CD4-positive, CD25-positive, alpha-beta regulatory T cell (primary cell): ENCODE measurements around the gene AXDND1. TPM values are rescaled to one million over a fixed set of nuclear protein-coding genes. Genes with fewer than 3 reads are reported as not detected.
A peak's percentile ranks its signal among the peaks of the same experiment; 100 is the strongest.

Experiments
- ATAC-seq, 2 donors: fragments of 150-1000 bp; cut with Tn5 transposase; one replicate each; pipeline ENCODE4 v1.10.0; 2021; ENCODE audit warnings: low read depth in 2 of 2, moderate number of reproducible peaks in 2 of 2, moderate library complexity in 1 of 2
- DNase-seq, 3 donors: peaks; one replicate each; pipeline versions ENCODE4 v3.0.0 to v3.0.0-alpha.2; 2012 to 2022; ENCODE audit warnings: mixed read lengths in 1 of 3
- H3K27ac ChIP-seq: one replicate; pipeline ENCODE4 v1.7.0; 2013; ENCODE audit warnings: mild to moderate bottlenecking, low read length; ENCODE audit not compliant: insufficient read depth, poor library complexity, severe bottlenecking
- H3K27me3 ChIP-seq: one replicate; pipeline ENCODE4 v1.7.0; 2013; ENCODE audit warnings: low read length; ENCODE audit not compliant: control insufficient read depth, insufficient read depth
- H3K36me3 ChIP-seq: one replicate; pipeline ENCODE4 v1.7.0; 2013; ENCODE audit warnings: mild to moderate bottlenecking, low read length, moderate library complexity; ENCODE audit not compliant: control insufficient read depth, insufficient read depth
- H3K4me1 ChIP-seq: 2 replicates; pipeline ENCODE4 v1.7.0; 2013; ENCODE audit warnings: mild to moderate bottlenecking, low read length; ENCODE audit not compliant: insufficient read depth, control insufficient read depth, poor library complexity, severe bottlenecking
- H3K4me3 ChIP-seq: one replicate; pipeline ENCODE4 v1.7.0; 2013; ENCODE audit warnings: low read depth, mild to moderate bottlenecking, low read length, moderate library complexity
- H3K9me3 ChIP-seq, 2 experiments: 1 replicate in 1 of 2; 2 replicates in 1 of 2; pipeline ENCODE4 v1.7.0; 2013; ENCODE audit warnings: low read length in 2 of 2, mild to moderate bottlenecking in 1 of 2, moderate library complexity in 1 of 2; ENCODE audit not compliant: control insufficient read depth in 2 of 2
- H3K27ac Mint-ChIP-seq, 3 donors: one replicate each; pipeline ENCODE4 v1.8.0; 2020 to 2022; ENCODE audit warnings: mild to moderate bottlenecking in 3 of 3, mixed read lengths in 3 of 3, moderate library complexity in 2 of 3
- H3K27me3 Mint-ChIP-seq: one replicate; pipeline ENCODE4 v1.8.0; 2022; ENCODE audit warnings: mild to moderate bottlenecking, mixed read lengths
- H3K36me3 Mint-ChIP-seq: one replicate; pipeline ENCODE4 v1.8.0; 2020; ENCODE audit warnings: mixed read lengths
- H3K4me1 Mint-ChIP-seq, 4 donors: one replicate each; pipeline ENCODE4 v1.8.0; 2020 to 2022; ENCODE audit warnings: mixed read lengths in 4 of 4, mild to moderate bottlenecking in 1 of 4
- H3K4me3 Mint-ChIP-seq, 4 donors: one replicate each; pipeline ENCODE4 v1.8.0; 2020 to 2022; ENCODE audit warnings: mild to moderate bottlenecking in 4 of 4, mixed read lengths in 4 of 4, moderate library complexity in 3 of 4
- H3K9me3 Mint-ChIP-seq, 7 donors: one replicate each; pipeline ENCODE4 v1.8.0; 2020 to 2022; ENCODE audit warnings: mixed read lengths in 7 of 7, mild to moderate bottlenecking in 3 of 7, moderate library complexity in 2 of 7
- polyA plus RNA-seq, 4 donors: library from polyadenylated mRNA; unstranded; fragments of 300-500 nt; fragmentation: Illumina TruSeq; gene quantifications; one replicate each; pipeline ENCODE4 v1.2.3, GENCODE V29; 2021
- total RNA-seq: library from RNA; stranded (reverse); gene quantifications from one replicate; pipeline ENCODE4 v1.2.3, GENCODE V29; 2022

The AXDND1 gene
- total and polyA plus RNA-seq, 5 donors from 2014 or later = not detected

DNA sequence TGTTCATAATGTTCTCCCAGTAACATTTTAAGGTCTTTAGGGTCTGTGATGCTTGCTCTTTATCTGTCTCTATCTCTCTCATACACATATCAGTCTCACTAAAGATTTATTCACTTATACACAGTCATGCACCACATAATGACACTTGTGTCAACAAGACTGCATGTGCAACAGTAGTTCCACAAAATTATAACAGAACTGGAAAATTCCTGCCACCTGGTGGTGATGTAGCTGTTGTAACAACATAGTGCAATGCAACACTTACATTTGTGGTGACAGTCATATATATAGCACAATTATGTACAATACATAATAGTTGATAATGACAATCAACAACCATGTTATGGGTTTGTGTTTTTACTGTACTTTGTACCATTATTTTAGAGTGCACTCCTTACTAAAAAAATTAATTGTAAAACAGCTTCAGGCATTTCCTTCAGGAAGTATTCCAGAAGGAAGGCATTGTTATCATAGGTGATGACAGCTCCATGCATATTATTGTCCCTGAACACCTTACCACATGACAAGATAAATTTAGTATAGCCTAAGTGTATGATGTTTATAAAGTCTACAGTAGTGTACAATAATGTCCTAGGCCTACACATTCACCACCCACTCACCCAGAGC lies 234.0 kb downstream of the AXDND1 start:
- Mint-ChIP-seq H3K27ac (no peak overlapping the region), H3K9me3 (peaks cover 0 to 6% (median 3%) of the 10 kb centered on the region in 7 donors), H3K4me3 (no peak overlapping the region), H3K36me3 (no peaks in the 10 kb centered on the region), H3K4me1 (no peaks in the 10 kb centered on the region), H3K27me3 (no peaks in the 10 kb centered on the region)
- ATAC-seq = no peak
- H3K36me3 ChIP-seq = no peaks in the 10 kb centered on the region
- H3K4me3 ChIP-seq = no peak overlapping the region
- peaks cover 2% of the 10 kb centered on the region for H3K27me3 ChIP-seq
- H3K27ac ChIP-seq = no peak overlapping the region
- DNase-seq = peak in 1 of 3 donors; percentile 26
- no peaks in the 10 kb centered on the region for H3K4me1 ChIP-seq
- no peaks in the 10 kb centered on the region for H3K9me3 ChIP-seq

DNA sequence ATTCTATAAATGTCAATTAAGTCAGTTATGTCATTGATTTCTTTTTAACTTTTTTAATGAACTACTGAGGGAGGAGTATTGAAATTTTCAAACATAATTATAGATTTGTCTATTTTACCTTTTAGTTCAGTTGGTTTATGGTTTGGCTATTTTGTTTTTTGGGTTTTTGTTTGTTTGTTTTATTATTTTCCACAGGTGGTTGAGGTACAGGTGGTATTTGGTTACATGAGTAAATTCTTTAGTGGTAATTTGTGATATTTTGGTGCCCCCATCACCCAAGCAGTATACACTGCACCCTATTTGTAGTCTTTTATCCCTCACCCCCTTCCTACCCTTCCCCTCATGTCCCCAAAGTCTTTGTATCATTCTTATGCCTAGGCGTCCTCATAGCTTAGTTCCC lies 235.3 kb downstream of the AXDND1 start:
- Histone ChIP-seq H3K27me3 (peaks cover 5% of the 10 kb centered on the region), H3K9me3 (no peaks in the 10 kb centered on the region), H3K4me3 (no peak overlapping the region), H3K4me1 (no peaks in the 10 kb centered on the region), H3K36me3 (no peaks in the 10 kb centered on the region), H3K27ac (no peak overlapping the region)
- no peak for ATAC-seq
- Mint-ChIP-seq H3K4me3 (no peak overlapping the region), H3K27ac (no peak overlapping the region), H3K36me3 (no peaks in the 10 kb centered on the region), H3K27me3 (no peaks in the 10 kb centered on the region), H3K9me3 (peaks cover 0 to 6% (median 4%) of the 10 kb centered on the region in 7 donors), H3K4me1 (no peaks in the 10 kb centered on the region)
- no peak for DNase-seq

Other genes with a start within 250 kb of the AXDND1 start
- gene ABL2, start 136.3 kb upstream of the AXDND1 start, total RNA-seq = 16.4 TPM
- 1 to 10 TPM in 2 of 4 donors, under 1 TPM in 2; 0.56 to 1.4 (median 0.89) TPM for gene ABL2, start 136.3 kb upstream of the AXDND1 start, polyA plus RNA-seq
- gene SOAT1, start 72.2 kb upstream of the AXDND1 start, total RNA-seq = 40.7 TPM
- gene SOAT1, start 72.2 kb upstream of the AXDND1 start, polyA plus RNA-seq = 100 to 1,000 TPM in 1 of 4 donors, 10 to 100 TPM in 3; 72.0 to 118 (median 85.3) TPM
- gene NPHS2, start 210.0 kb downstream of the AXDND1 start, total RNA-seq = not detected
- not detected for gene NPHS2, start 210.0 kb downstream of the AXDND1 start, polyA plus RNA-seq
- not detected for gene TDRD5, start 225.9 kb downstream of the AXDND1 start, total RNA-seq
- gene TDRD5, start 225.9 kb downstream of the AXDND1 start, polyA plus RNA-seq = not detected